ENCODE results near the gene DMWD.

DMWD gene

GRCh38 chr19:45814166-45814780 lies 21.6 kb upstream of the DMWD start:
- no peak for ATAC-seq
- TF ChIP-seq ARNTL (CRISPR knock-in tag; IDR thresholded peaks at IDR 0.05; ENCODE audit: borderline replicate concordance, low read depth) (no peak), ZC3H10 (CRISPR knock-in tag; IDR thresholded peaks at IDR 0.05) (no peak), PATZ1 (CRISPR knock-in tag; IDR thresholded peaks at IDR 0.05; ENCODE audit: borderline replicate concordance) (no peak), ESRRG (CRISPR knock-in tag; IDR thresholded peaks at IDR 0.05) (no peak), ZNF8 (CRISPR knock-in tag; IDR thresholded peaks at IDR 0.05) (no peak), ZNF70 (CRISPR knock-in tag; IDR thresholded peaks at IDR 0.05) (no peak), PPARA (CRISPR knock-in tag; IDR thresholded peaks at IDR 0.05; ENCODE audit: borderline replicate concordance) (no peak), CSDC2 (CRISPR knock-in tag; IDR thresholded peaks at IDR 0.05) (no peak)

- no peak for TF ChIP-seq ISL1 (CRISPR knock-in tag; IDR thresholded peaks at IDR 0.05)
- TF ChIP-seq TOX (CRISPR knock-in tag; IDR thresholded peaks at IDR 0.05; ENCODE audit: borderline replicate concordance): no peak
- TF ChIP-seq RARB (CRISPR knock-in tag; IDR thresholded peaks at IDR 0.05): no peak
- no peak for TF ChIP-seq ZFP30 (CRISPR knock-in tag; IDR thresholded peaks at IDR 0.05)
- TF ChIP-seq GLIS3 (CRISPR knock-in tag; IDR thresholded peaks at IDR 0.05): no peak
- TF ChIP-seq ZC3H10 (CRISPR knock-in tag; IDR thresholded peaks at IDR 0.05): no peak
- TF ChIP-seq ZFP3 (CRISPR knock-in tag; IDR thresholded peaks at IDR 0.05): no peak
- TF ChIP-seq PPARA (CRISPR knock-in tag; IDR thresholded peaks at IDR 0.05; ENCODE audit: borderline replicate concordance): no peak
- no peak for TF ChIP-seq POU6F1 (CRISPR knock-in tag; IDR thresholded peaks at IDR 0.05; ENCODE audit: borderline replicate concordance, low read depth)
- TF ChIP-seq ESRRG (CRISPR knock-in tag; IDR thresholded peaks at IDR 0.05): no peak
- TF ChIP-seq CSRNP3 (CRISPR knock-in tag; IDR thresholded peaks at IDR 0.05): no peak
- no peak for TF ChIP-seq ZNF565 (CRISPR knock-in tag; conservative IDR thresholded peaks at IDR 0.05; ENCODE audit: low read depth)
- TF ChIP-seq ZNF70 (CRISPR knock-in tag; IDR thresholded peaks at IDR 0.05): no peak
- TF ChIP-seq TSHZ2 (CRISPR knock-in tag; IDR thresholded peaks at IDR 0.05): no peak
- TF ChIP-seq ARNTL (CRISPR knock-in tag; IDR thresholded peaks at IDR 0.05; ENCODE audit: borderline replicate concordance, low read depth): no peak
- no peak for TF ChIP-seq TCF4 (CRISPR knock-in tag; IDR thresholded peaks at IDR 0.05; ENCODE audit: borderline replicate concordance)
- TF ChIP-seq OSR1 (CRISPR knock-in tag; IDR thresholded peaks at IDR 0.05): no peak
- TF ChIP-seq ZNF8 (CRISPR knock-in tag; IDR thresholded peaks at IDR 0.05): no peak
- no peak for TF ChIP-seq SNAI2 (CRISPR knock-in tag; IDR thresholded peaks at IDR 0.05)
- ATAC-seq: no peak
These were observed 19.7 kb upstream of the DMWD start for GRCh38 chr19:45812297-45812696.

GRCh38 chr19:45809643-45810159 lies 17.1 kb upstream of the DMWD start:
- peak; percentile 62 for ATAC-seq
- TF ChIP-seq ZFP3 (CRISPR knock-in tag; IDR thresholded peaks at IDR 0.05): no peak
- TF ChIP-seq ZNF8 (CRISPR knock-in tag; IDR thresholded peaks at IDR 0.05): no peak
- no peak for TF ChIP-seq OSR1 (CRISPR knock-in tag; IDR thresholded peaks at IDR 0.05)
- TF ChIP-seq CREB5 (CRISPR knock-in tag; IDR thresholded peaks at IDR 0.05; ENCODE audit: low read depth): no peak
- TF ChIP-seq TCF4 (CRISPR knock-in tag; IDR thresholded peaks at IDR 0.05; ENCODE audit: borderline replicate concordance): no peak
- no peak for TF ChIP-seq BACH2 (CRISPR knock-in tag; IDR thresholded peaks at IDR 0.05; ENCODE audit: borderline replicate concordance)
- TF ChIP-seq SNAI2 (CRISPR knock-in tag; IDR thresholded peaks at IDR 0.05): no peak
- TF ChIP-seq PPARA (CRISPR knock-in tag; IDR thresholded peaks at IDR 0.05; ENCODE audit: borderline replicate concordance): no peak
- TF ChIP-seq RARB (CRISPR knock-in tag; IDR thresholded peaks at IDR 0.05): no peak

Data from SK-N-SH treated with all-trans-retinoic acid at 6 μM for 48 hours (cell line).